ENCODE data around the gene LSAMP.
"Not testable (repeated sequence)": the region's sequence is repeated elsewhere in the genome, so short reads cannot be mapped to it uniquely, and the experiment has no call there.

LSAMP gene

GRCh38 chr3:116230431-116231020 lies 214.8 kb downstream of the LSAMP start (continued):
- TF ChIP-seq PRDM6 (tag by site-specific recombination; IDR thresholded peaks at IDR 0.05) = no peak

- TF ChIP-seq, protein P1, sequence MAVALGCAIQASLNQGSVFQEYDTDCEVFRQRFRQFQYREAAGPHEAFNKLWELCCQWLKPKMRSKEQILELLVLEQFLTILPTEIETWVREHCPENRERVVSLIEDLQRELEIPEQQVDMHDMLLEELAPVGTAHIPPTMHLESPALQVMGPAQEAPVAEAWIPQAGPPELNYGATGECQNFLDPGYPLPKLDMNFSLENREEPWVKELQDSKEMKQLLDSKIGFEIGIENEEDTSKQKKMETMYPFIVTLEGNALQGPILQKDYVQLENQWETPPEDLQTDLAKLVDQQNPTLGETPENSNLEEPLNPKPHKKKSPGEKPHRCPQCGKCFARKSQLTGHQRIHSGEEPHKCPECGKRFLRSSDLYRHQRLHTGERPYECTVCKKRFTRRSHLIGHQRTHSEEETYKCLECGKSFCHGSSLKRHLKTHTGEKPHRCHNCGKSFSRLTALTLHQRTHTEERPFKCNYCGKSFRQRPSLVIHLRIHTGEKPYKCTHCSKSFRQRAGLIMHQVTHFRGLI (tag by site-specific recombination; IDR thresholded peaks at IDR 0.05) = no peak
- ChIA-PET POLR2A (no interaction called here), CTCF (interaction anchor here (0.7 kb wide), 1 partner anchor 1217 kb away, joined by 3 read pairs; no protein-coding TSS in a partner anchor)
- H3K36me3 ChIP-seq (ENCODE audit: control insufficient read depth in 2 of 2, insufficient read depth in 1 of 2, low read length in 2 of 2) = no peaks in the 10 kb centered on the region
- no peaks in the 10 kb centered on the region for H3K9me3 ChIP-seq (ENCODE audit: control insufficient read depth, insufficient read depth, low read depth, low read length)
- H3K27ac ChIP-seq (ENCODE audit: extremely low read depth, low read depth, low read length) = no peak overlapping the region
- no peaks in the 10 kb centered on the region for H3K4me1 ChIP-seq (ENCODE audit: control insufficient read depth, insufficient read depth, low read length)
- no peak overlapping the region for H3K4me3 ChIP-seq (ENCODE audit: low read depth, low read length)
These were observed 219.0 kb downstream of the LSAMP start for GRCh38 chr3:116226266-116226665.

DNA sequence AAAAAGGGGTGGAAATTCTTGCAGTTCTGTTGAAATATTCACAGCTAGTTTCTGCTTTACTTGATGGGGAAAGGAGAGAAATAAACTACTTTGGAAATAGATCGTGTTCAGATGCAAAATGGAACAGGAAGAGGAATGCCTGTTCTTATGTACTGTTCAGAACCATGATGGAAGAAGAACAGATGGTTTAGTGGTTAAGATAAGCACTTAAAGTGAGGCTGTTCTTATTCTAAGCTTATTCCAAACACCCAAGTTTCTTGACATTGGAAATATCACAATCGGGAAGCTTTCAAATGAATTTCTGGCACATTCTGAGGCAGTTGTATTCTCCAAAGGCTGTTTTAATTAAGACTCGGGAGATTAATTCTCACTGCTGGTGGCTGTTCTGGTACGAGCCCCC lies 228.5 kb downstream of the LSAMP start:
- CTCF ChIA-PET = no interaction called here

DNA sequence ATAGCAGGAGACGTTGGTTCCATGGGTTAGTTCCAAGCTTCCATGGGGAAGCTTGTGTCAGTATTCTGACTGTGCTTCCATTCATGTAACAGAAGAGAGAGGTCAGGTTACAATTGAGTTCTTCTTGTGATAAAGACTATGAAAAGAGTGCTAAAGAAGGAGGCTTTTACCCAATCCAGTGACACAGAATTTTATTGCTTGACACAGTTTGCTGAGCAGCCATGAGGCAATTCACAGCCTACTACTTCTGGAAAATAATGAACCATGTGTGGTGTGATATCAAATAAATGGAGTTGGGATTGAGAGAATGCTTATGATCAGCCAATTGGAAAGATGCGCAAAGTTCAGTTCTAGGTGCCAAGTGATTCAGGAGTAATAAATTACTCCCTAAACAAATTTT lies 233.4 kb downstream of the LSAMP start:
- no peaks in the 10 kb centered on the region for H3K4me1 ChIP-seq (ENCODE audit: control insufficient read depth, insufficient read depth, low read length)
- CTCF ChIA-PET = no interaction called here
- H3K36me3 ChIP-seq (ENCODE audit: control insufficient read depth in 2 of 2, insufficient read depth in 1 of 2, low read length in 2 of 2) = no peaks in the 10 kb centered on the region
- POLR2A ChIA-PET = no interaction called here
- H3K4me3 ChIP-seq (ENCODE audit: low read depth, low read length) = no peak overlapping the region
- H3K9me3 ChIP-seq (ENCODE audit: control insufficient read depth, insufficient read depth, low read depth, low read length) = no peaks in the 10 kb centered on the region
- H3K27ac ChIP-seq (ENCODE audit: extremely low read depth, low read depth, low read length) = no peak overlapping the region
- no peak for TF ChIP-seq ZNF791 (tag by site-specific recombination; IDR thresholded peaks at IDR 0.05)
- TF ChIP-seq ZNF837 (tag by site-specific recombination; IDR thresholded peaks at IDR 0.05) = no peak
- TF ChIP-seq ZNF221 (tag by site-specific recombination; IDR thresholded peaks at IDR 0.05; ENCODE audit: borderline replicate concordance) = no peak

More for the DNA sequence above, 228.5 kb downstream of the LSAMP start:
- POLR2A ChIA-PET = no interaction called here
- H3K9me3 ChIP-seq (ENCODE audit: control insufficient read depth, insufficient read depth, low read depth, low read length) = no peaks in the 10 kb centered on the region
- no peaks in the 10 kb centered on the region for H3K36me3 ChIP-seq (ENCODE audit: control insufficient read depth in 2 of 2, insufficient read depth in 1 of 2, low read length in 2 of 2)
- TF ChIP-seq, protein P1 (tag by site-specific recombination; IDR thresholded peaks at IDR 0.05) = no peak
- TF ChIP-seq OVOL3 (tag by site-specific recombination; IDR thresholded peaks at IDR 0.05) (no peak), ZNF2 (tag by site-specific recombination; IDR thresholded peaks at IDR 0.05) (no peak), ZNF311 (tag by site-specific recombination; IDR thresholded peaks at IDR 0.05; ENCODE audit: borderline replicate concordance) (no peak), ZNF175 (tag by site-specific recombination; IDR thresholded peaks at IDR 0.05) (no peak), ZNF433 (tag by site-specific recombination; IDR thresholded peaks at IDR 0.05; ENCODE audit: low read depth) (no peak), ZNF791 (tag by site-specific recombination; IDR thresholded peaks at IDR 0.05) (no peak), REPIN1 (tag by site-specific recombination; IDR thresholded peaks at IDR 0.05; ENCODE audit: low read depth) (no peak), ZNF10 (tag by site-specific recombination; IDR thresholded peaks at IDR 0.05) (no peak), KLF9 (tag by site-specific recombination; IDR thresholded peaks at IDR 0.05; ENCODE audit: low read depth) (no peak), ZNF529 (tag by site-specific recombination; IDR thresholded peaks at IDR 0.05; ENCODE audit: insufficient replicate concordance) (no peak)
- no peak overlapping the region for H3K4me3 ChIP-seq (ENCODE audit: low read depth, low read length)
- no peaks in the 10 kb centered on the region for H3K4me1 ChIP-seq (ENCODE audit: control insufficient read depth, insufficient read depth, low read length)
- no peak overlapping the region for H3K27ac ChIP-seq (ENCODE audit: extremely low read depth, low read depth, low read length)

GRCh38 chr3:116208830-116209229 lies 236.5 kb downstream of the LSAMP start:
- H3K36me3 ChIP-seq (ENCODE audit: control insufficient read depth in 2 of 2, insufficient read depth in 1 of 2, low read length in 2 of 2) = not testable (repeated sequence)

More at GRCh38 chr3:116208830-116209229, 236.5 kb downstream of the LSAMP start:
- H3K9me3 ChIP-seq (ENCODE audit: control insufficient read depth, insufficient read depth, low read depth, low read length); H3K4me3 ChIP-seq (ENCODE audit: low read depth, low read length); H3K27ac ChIP-seq (ENCODE audit: extremely low read depth, low read depth, low read length); POLR2A ChIA-PET; CTCF ChIA-PET; H3K4me1 ChIP-seq (ENCODE audit: control insufficient read depth, insufficient read depth, low read length): not testable (repeated sequence)
